Measurements from ENCODE around the gene SNX9.
"Not testable (repeated sequence)": the region's sequence is repeated elsewhere in the genome, so short reads cannot be mapped to it uniquely, and the experiment has no call there.

Gene SNX9

DNA sequence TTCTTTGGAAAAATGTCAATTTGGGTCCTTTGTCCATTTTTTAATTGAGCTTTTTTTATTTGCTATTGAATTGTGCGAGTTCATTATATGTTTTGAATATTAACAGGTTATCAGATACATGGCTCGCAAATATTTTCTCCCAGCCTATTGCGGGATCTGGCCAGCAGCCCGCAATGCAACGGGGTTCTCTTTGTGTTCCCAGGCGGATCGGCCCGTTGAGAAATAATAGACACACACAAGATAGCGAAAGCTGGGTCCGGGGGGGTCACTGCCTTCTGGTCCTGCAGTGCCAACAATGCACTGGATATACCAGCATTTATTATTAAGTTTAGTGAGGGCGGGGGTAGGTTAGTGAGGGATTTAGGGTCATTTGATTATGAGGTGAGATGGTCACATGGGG lies 77.2 kb downstream of the SNX9 start:
- not testable (repeated sequence) for H3K9me3 ChIP-seq (ENCODE audit: control insufficient read depth, low read length); H3K4me2 ChIP-seq (ENCODE audit: low read length, poor library complexity, severe bottlenecking); H2BK120ac ChIP-seq (ENCODE audit: low read depth, low read length); H3K4ac ChIP-seq (ENCODE audit: low read depth in 1 of 2, low read length in 2 of 2); H3K18ac ChIP-seq (ENCODE audit: low read depth in 1 of 2, low read length in 2 of 2); H2AFZ ChIP-seq (ENCODE audit: low read depth, low read length); H2AK5ac ChIP-seq (ENCODE audit: low read length, severe bottlenecking); DNase-seq; H3K4me1 ChIP-seq (ENCODE audit: control insufficient read depth, insufficient read depth, low read depth, low read length); H4K8ac ChIP-seq (ENCODE audit: low read length); H2BK12ac ChIP-seq (ENCODE audit: low read length in 2 of 2); H2BK5ac ChIP-seq (ENCODE audit: low read depth, low read length, poor library complexity, severe bottlenecking); H2BK15ac ChIP-seq (ENCODE audit: low read depth, poor library complexity, severe bottlenecking); H3K23ac ChIP-seq (ENCODE audit: low read length in 2 of 2); H3K14ac ChIP-seq (ENCODE audit: low read length in 2 of 2); H3K27ac ChIP-seq (ENCODE audit: low read length, poor library complexity, severe bottlenecking); H3K4me3 ChIP-seq (ENCODE audit: insufficient read depth in 1 of 2, low read depth in 1 of 2, low read length in 2 of 2); H3K27me3 ChIP-seq (ENCODE audit: control insufficient read depth in 1 of 2, insufficient read depth in 1 of 2, low read length in 2 of 2); H4K91ac ChIP-seq (ENCODE audit: low read length); H3K9ac ChIP-seq (ENCODE audit: low read length)
- peaks cover 32% of the 10 kb centered on the region for H3K79me1 ChIP-seq (replicated peaks; ENCODE audit: low read length, poor library complexity, severe bottlenecking)
- peaks cover 32 to 96% of the 10 kb centered on the region in 2 experiments for H3K36me3 ChIP-seq (ENCODE audit: control insufficient read depth in 1 of 2, insufficient read depth in 2 of 2, low read depth in 1 of 2, low read length in 2 of 2)
- 94% methylated on average over 9 of the region's 11 CpGs for WGBS

DNA sequence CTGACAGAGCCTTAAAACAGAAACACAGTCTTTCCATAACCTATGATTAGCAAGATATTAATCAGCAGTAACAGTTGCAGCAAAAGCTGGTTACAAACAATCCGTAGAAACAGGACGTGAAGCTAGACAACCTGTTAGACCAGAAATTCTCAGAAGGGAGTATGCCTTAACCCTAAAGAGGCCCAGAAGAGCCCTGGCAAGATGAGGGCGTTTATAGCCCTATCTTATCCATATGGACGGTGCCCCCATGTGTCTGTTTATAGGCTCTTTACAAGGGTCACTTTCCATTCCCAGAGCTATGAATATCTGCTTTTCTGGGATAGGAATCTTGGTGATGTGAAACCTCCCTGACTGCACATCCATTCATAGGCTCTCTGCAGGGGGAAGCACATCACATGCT lies 77.7 kb downstream of the SNX9 start:
- not testable (repeated sequence) for H4K8ac ChIP-seq (ENCODE audit: low read length); H3K27ac ChIP-seq (ENCODE audit: low read length, poor library complexity, severe bottlenecking); H2BK5ac ChIP-seq (ENCODE audit: low read depth, low read length, poor library complexity, severe bottlenecking); H2AFZ ChIP-seq (ENCODE audit: low read depth, low read length); H3K14ac ChIP-seq (ENCODE audit: low read length in 2 of 2); DNase-seq; H3K4me1 ChIP-seq (ENCODE audit: control insufficient read depth, insufficient read depth, low read depth, low read length); H3K18ac ChIP-seq (ENCODE audit: low read depth in 1 of 2, low read length in 2 of 2); H3K9me3 ChIP-seq (ENCODE audit: control insufficient read depth, low read length); H4K91ac ChIP-seq (ENCODE audit: low read length); H3K27me3 ChIP-seq (ENCODE audit: control insufficient read depth in 1 of 2, insufficient read depth in 1 of 2, low read length in 2 of 2); H3K4me2 ChIP-seq (ENCODE audit: low read length, poor library complexity, severe bottlenecking); H3K4me3 ChIP-seq (ENCODE audit: insufficient read depth in 1 of 2, low read depth in 1 of 2, low read length in 2 of 2); H2BK120ac ChIP-seq (ENCODE audit: low read depth, low read length); H3K4ac ChIP-seq (ENCODE audit: low read depth in 1 of 2, low read length in 2 of 2); H2AK5ac ChIP-seq (ENCODE audit: low read length, severe bottlenecking); H3K23ac ChIP-seq (ENCODE audit: low read length in 2 of 2); H2BK12ac ChIP-seq (ENCODE audit: low read length in 2 of 2); H3K9ac ChIP-seq (ENCODE audit: low read length); H2BK15ac ChIP-seq (ENCODE audit: low read depth, poor library complexity, severe bottlenecking)
- WGBS: 77% methylated on average over 4 of the region's 4 CpGs
- Histone ChIP-seq H3K79me1 (replicated peaks; ENCODE audit: low read length, poor library complexity, severe bottlenecking) (peaks cover 34% of the 10 kb centered on the region), H3K36me3 (ENCODE audit: control insufficient read depth in 1 of 2, insufficient read depth in 2 of 2, low read depth in 1 of 2, low read length in 2 of 2) (peaks cover 36 to 96% of the 10 kb centered on the region in 2 experiments)

DNA sequence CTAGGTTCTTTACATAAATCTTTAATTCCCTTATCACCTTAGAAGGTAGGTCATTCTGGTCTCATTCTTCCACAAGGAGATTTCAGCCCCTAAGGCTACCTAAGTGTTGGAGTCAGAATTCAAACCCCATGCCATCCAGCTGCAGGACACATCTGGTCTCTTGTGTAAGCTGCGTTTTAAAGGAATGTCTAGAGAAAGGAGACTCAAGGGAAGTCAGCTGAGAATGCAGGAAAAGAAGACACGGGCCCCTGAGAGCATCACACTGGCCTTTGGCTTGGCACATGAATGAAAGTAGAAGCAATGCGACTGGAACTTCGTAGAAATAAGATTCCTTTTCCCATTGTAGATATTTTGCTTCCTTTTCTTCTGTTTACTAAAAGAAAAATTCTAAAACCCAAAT lies 82.0 kb downstream of the SNX9 start:
- H3K4me1 ChIP-seq (ENCODE audit: control insufficient read depth, insufficient read depth, low read depth, low read length): no peaks in the 10 kb centered on the region
- H2BK12ac ChIP-seq (ENCODE audit: low read length in 2 of 2): no peak overlapping the region
- no peak overlapping the region for H4K91ac ChIP-seq (ENCODE audit: low read length)
- H4K8ac ChIP-seq (ENCODE audit: low read length): no peak overlapping the region
- H3K23ac ChIP-seq (ENCODE audit: low read length in 2 of 2): no peak overlapping the region
- H3K4me3 ChIP-seq (ENCODE audit: insufficient read depth in 1 of 2, low read depth in 1 of 2, low read length in 2 of 2): no peak overlapping the region
- no peaks in the 10 kb centered on the region for H3K27me3 ChIP-seq (ENCODE audit: control insufficient read depth in 1 of 2, insufficient read depth in 1 of 2, low read length in 2 of 2)
- H3K18ac ChIP-seq (ENCODE audit: low read depth in 1 of 2, low read length in 2 of 2): no peak overlapping the region
- peaks cover 26 to 97% of the 10 kb centered on the region in 2 experiments for H3K36me3 ChIP-seq (ENCODE audit: control insufficient read depth in 1 of 2, insufficient read depth in 2 of 2, low read depth in 1 of 2, low read length in 2 of 2)
- H3K14ac ChIP-seq (ENCODE audit: low read length in 2 of 2): no peak overlapping the region
- no peak overlapping the region for H2BK15ac ChIP-seq (ENCODE audit: low read depth, poor library complexity, severe bottlenecking)
- no peak overlapping the region for H3K27ac ChIP-seq (ENCODE audit: low read length, poor library complexity, severe bottlenecking)
- H3K4me2 ChIP-seq (ENCODE audit: low read length, poor library complexity, severe bottlenecking): no peak overlapping the region
- H3K9ac ChIP-seq (ENCODE audit: low read length): no peak overlapping the region
- H2BK120ac ChIP-seq (ENCODE audit: low read depth, low read length): no peak overlapping the region
- no peak overlapping the region for H2BK5ac ChIP-seq (ENCODE audit: low read depth, low read length, poor library complexity, severe bottlenecking)
- H2AK5ac ChIP-seq (ENCODE audit: low read length, severe bottlenecking): peak overlapping the region; percentile 36
- H3K9me3 ChIP-seq (ENCODE audit: control insufficient read depth, low read length): no peaks in the 10 kb centered on the region
- H3K79me1 ChIP-seq (replicated peaks; ENCODE audit: low read length, poor library complexity, severe bottlenecking): peaks cover 33% of the 10 kb centered on the region
- H3K4ac ChIP-seq (ENCODE audit: low read depth in 1 of 2, low read length in 2 of 2): no peak overlapping the region
- H2AFZ ChIP-seq (ENCODE audit: low read depth, low read length): no peak overlapping the region
- WGBS: 59% methylated on average over 2 of the region's 4 CpGs
- no peak for DNase-seq

DNA sequence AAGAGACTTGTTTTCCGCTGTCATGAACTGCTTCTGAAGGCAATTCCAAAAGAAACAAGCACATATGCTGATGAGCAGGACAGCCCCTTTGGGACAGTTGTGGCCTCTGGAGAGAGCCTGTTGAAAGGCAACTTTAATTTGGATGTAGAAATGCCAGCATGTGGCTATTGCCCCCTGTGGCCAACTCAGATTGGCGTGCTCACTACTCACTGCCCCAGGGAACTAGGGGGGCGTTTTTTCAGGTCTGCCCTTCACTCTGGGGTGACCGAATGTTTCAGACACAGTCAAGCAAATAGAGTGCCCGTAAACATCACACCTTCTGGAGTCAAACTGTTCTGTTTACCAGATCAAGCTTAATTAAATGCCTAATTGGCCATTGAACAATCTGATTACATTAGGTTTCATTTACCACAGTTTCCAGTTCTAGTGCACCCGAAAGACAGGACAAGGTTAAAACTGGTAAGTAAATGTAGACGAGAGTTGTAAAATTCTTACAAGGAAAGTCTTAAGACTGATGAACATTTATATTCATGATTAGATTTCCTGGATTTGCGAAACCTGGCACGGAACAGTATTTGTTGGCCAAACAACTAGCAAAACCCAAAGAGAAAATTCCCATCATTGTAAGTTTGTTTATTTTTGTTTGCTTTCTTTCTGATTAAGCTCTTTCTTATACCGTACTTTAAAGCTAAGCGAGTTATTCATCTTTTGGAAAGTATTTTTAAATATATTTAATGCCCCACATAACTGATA lies 82.7 kb downstream of the SNX9 start:
- H2BK5ac ChIP-seq (ENCODE audit: low read depth, low read length, poor library complexity, severe bottlenecking): no peak overlapping the region
- H3K79me1 ChIP-seq (replicated peaks; ENCODE audit: low read length, poor library complexity, severe bottlenecking): peaks cover 34% of the 10 kb centered on the region
- no peak overlapping the region for H3K4me3 ChIP-seq (ENCODE audit: insufficient read depth in 1 of 2, low read depth in 1 of 2, low read length in 2 of 2)
- 91% methylated on average over 8 of the region's 11 CpGs for WGBS
- H3K4me2 ChIP-seq (ENCODE audit: low read length, poor library complexity, severe bottlenecking): no peak overlapping the region
- no peak overlapping the region for H4K8ac ChIP-seq (ENCODE audit: low read length)
- H3K14ac ChIP-seq (ENCODE audit: low read length in 2 of 2): no peak overlapping the region
- H2AK5ac ChIP-seq (ENCODE audit: low read length, severe bottlenecking): no peak overlapping the region
- no peak overlapping the region for H3K23ac ChIP-seq (ENCODE audit: low read length in 2 of 2)
- no peak overlapping the region for H3K18ac ChIP-seq (ENCODE audit: low read depth in 1 of 2, low read length in 2 of 2)
- no peak overlapping the region for H3K27ac ChIP-seq (ENCODE audit: low read length, poor library complexity, severe bottlenecking)
- no peaks in the 10 kb centered on the region for H3K27me3 ChIP-seq (ENCODE audit: control insufficient read depth in 1 of 2, insufficient read depth in 1 of 2, low read length in 2 of 2)
- H4K91ac ChIP-seq (ENCODE audit: low read length): no peak overlapping the region
- H2BK12ac ChIP-seq (ENCODE audit: low read length in 2 of 2): peak overlapping the region in 1 of 2 experiments; percentile 45
- H2BK15ac ChIP-seq (ENCODE audit: low read depth, poor library complexity, severe bottlenecking): no peak overlapping the region
- no peaks in the 10 kb centered on the region for H3K9me3 ChIP-seq (ENCODE audit: control insufficient read depth, low read length)
- peaks cover 28 to 99% of the 10 kb centered on the region in 2 experiments for H3K36me3 ChIP-seq (ENCODE audit: control insufficient read depth in 1 of 2, insufficient read depth in 2 of 2, low read depth in 1 of 2, low read length in 2 of 2)
- H2AFZ ChIP-seq (ENCODE audit: low read depth, low read length): no peak overlapping the region
- no peak overlapping the region for H3K4ac ChIP-seq (ENCODE audit: low read depth in 1 of 2, low read length in 2 of 2)
- no peak overlapping the region for H2BK120ac ChIP-seq (ENCODE audit: low read depth, low read length)
- H3K9ac ChIP-seq (ENCODE audit: low read length): no peak overlapping the region
- DNase-seq: no peak
- H3K4me1 ChIP-seq (ENCODE audit: control insufficient read depth, insufficient read depth, low read depth, low read length): no peaks in the 10 kb centered on the region
